GM19043 (cell line): Measurements from ENCODE around the gene PRDM16.

ENCODE experiments used
- ATAC-seq: cut with Tn5 transposase; IDR thresholded peaks from one replicate; pipeline ENCODE4 v1.9.1; 2021; ENCODE audit warnings: low read depth; ENCODE audit not compliant: unreplicated experiment

PRDM16 gene

DNA sequence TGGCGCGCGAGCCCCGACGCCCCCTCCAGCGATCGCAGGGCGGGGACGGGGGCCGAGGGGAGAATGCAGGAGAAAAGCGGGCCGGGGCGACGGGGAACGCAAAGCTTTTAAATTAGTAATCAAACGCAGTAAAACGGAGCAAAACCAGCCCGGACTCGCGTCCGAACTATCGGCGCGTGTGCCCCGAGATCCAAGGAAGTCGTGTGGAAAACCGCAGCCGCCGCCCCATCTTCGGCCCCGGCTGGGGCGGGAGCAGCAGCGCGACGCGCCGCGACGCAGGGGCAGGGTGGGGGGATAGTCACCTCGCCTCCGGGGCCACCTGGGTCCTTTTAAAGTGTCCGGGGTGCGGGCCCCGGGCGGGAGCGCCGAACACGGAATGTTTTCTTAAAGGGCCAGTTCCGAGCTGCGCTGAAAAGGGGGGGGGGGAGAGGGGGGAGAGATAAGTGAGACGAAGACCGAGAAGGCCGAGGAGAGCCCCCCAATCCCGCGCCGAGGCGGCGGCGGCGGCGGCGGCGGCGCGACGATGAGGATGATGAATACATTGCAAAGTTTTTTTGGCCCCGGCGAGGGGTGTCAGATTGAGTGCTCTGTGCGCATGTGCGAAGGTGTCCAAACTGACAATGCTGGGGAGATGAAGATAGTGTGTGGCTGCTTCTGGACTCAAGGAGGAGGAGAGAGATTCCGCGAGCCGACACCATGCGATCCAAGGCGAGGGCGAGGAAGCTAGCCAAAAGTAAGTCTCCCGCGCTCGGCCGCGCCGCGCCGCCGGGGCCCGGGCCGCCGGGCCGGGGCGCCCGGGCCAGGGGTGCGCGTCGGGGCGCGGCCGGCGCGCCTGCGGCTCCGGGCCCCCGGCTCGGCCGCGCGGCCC, at the start of gene PRDM16:
Gene PRDM16, plus strand, starts transcription at position 640 of the 868 bp plus-strand sequence. Its CDS starts 57 bp downstream, at position 697.
- ATAC-seq = no peak

DNA sequence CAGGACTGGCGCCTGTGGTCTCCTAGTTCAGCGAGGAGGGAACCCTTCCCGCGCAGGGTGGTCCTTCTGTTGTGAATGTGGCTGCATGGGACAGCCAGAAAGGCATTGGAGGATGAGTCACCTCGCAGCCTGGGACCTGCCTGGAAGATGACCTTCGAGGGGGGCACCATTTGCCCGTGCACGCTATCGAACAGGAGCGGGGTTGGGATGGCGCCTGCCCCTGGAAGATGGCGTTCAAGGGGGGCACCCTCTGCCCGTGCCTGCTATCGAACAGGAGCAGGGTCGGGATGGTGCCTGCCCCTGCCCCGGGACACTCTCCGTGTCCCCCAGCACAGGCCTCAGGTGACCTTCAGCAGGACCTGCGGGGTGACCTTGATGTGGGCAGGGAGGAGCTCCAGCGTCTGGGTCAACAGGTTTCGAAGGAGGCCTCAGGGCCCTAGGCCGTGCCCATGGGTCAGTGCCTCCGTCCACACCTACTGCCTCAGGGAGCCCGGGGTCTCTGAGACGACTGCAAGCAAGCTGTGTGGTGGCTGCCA, 49.4 kb upstream of the PRDM16 start:
- ATAC-seq = no peak

DNA sequence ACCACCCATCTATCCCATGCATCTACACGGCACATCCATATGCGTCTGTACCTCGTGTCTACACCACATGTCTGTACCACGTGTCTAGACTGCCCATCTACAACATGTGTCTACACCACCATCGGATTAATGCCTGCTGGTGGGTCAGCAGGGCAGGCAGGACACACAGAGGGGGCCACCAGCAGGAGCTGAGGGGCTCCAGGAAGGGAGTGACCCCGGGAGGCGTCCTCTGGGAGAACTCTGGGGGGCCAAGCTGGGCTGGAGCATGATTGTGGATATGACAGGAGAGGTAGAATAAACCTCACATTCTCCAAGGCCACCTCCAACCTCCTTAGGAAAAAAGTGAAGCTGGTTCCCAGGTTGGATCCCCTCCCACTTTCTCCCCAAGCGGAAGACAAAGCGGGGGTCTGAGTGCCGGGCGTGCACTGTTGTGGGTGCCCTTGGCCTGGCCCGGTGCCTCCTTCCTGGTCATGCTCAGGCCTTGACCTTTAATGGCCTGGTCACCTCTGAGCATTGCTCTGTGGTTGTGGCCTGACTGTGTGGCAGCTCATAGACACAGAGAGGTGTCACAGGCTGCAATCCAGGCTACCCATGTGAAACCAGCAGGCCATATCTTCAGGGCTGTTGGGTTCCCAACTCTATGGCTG, 48.6 kb upstream of the PRDM16 start:
- ATAC-seq = no peak

DNA sequence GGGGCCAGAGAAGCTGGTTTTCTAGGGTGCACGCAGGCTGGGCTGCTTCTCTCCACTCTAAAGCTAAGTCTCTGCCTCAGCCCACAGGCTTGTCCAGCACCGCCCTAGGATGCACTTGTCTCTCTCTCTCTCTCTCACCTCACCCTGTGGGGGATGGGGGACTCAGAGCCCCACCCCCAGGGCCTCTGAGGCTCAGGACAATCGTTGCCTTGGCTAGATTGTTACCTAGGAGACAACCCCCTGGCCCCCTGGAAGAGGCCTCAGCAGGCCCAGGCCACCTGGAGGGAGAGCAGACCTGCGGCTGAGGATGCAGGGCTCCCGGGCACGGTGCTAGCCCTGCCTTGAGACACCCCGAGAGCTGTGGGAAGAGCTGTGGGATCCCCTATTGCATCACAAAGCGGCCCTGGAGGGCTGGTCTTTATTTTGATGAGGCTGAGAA, 47.8 kb upstream of the PRDM16 start, which contains the start of gene ACTRT2:
Gene ACTRT2, plus strand, starts transcription at position 235 of the 439 bp plus-strand sequence. CDS start 220 bp downstream, outside the sequence.
- no peak for ATAC-seq

DNA sequence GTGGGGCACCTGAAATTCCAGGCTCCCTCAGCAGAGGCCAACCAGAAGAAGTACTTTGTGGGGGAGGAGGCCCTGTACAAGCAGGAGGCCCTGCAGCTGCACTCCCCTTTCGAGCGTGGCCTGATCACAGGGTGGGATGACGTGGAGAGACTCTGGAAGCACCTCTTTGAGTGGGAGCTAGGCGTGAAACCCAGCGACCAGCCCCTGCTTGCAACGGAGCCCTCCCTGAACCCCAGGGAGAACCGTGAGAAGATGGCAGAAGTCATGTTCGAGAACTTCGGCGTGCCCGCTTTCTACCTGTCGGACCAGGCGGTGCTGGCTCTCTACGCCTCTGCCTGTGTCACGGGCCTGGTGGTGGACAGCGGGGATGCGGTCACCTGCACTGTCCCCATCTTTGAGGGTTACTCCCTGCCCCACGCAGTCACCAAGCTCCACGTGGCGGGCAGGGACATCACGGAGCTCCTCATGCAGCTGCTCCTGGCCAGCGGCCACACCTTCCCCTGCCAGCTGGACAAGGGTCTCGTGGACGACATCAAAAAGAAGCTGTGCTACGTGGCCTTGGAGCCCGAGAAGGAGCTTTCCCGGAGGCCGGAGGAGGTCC, 47.1 kb upstream of the PRDM16 start:
- ATAC-seq = no peak

DNA sequence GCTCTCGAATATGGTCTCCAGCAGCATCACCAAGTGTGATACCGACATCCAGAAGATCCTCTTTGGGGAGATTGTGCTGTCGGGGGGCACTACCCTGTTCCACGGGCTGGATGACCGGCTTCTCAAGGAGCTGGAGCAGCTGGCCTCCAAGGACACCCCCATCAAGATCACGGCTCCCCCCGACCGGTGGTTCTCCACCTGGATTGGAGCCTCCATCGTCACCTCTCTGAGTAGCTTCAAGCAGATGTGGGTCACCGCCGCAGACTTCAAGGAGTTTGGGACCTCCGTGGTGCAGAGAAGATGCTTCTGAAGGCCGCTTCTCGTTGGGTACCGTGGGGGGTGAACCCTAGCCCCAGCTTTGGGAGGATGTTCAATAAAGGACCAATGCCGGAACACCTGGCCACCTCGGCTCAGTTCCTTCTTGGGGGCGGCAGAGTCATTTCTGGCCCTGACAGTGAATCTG, 46.5 kb upstream of the PRDM16 start:
- no peak for ATAC-seq

DNA sequence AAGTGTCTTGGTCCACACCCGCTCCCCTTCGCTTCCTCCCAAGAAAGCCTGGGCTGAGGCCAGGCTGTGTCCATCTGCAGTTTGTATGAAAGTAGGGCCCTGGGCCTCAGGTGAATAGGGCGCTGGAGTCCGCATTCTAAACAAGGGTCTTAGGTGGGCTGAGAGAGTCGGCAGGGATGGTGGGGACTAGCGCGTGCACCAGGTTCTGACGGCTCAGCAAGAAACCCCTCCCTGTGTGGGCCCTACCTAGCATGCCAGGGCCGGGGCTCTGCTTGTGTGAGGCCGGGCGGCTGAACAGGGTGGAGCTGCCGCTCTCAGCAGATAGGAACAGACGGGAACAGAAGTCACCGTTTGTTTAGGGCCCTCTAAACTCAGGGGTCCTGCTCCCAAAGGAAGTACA, 46.0 kb upstream of the PRDM16 start:
- ATAC-seq = no peak

DNA sequence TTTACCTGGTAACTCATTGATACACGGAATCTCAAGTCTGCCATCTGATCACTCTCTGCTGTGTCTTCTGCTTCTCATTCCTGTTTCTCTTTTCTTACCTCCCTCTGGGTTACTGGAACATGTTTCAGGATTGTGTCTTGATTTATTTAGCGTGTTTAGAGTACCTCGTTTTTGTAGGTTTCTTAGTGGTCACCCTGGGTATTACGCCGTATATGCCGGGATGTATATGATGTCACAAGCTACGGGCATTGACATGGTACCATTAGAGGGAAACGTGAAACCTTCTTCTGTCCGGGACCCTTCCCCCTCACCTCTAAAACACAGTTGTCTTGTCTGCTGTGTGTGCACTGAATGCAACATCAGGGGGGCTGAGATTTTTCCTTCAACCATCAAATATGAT, 45.0 kb upstream of the PRDM16 start:
- ATAC-seq = no peak

DNA sequence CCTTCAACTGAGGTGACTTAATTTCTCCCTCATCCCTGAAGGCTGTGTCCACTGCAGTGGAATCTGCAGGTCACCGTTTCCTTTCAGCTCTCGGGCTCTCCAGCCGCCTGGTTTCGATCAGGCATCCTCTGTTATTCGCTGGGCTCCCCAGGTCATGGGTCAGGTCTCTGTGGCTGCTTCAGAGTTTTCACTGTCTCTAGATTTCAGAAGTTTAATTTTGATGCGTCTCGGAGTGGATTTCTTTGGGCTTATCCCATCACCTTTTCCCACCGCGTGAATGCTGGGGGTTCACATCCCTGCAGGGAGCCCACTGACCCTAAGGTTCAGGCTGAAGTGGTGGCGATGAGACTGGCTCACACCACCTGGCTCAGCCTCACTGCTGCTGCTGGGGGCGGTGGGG, 44.4 kb upstream of the PRDM16 start:
- ATAC-seq = no peak

DNA sequence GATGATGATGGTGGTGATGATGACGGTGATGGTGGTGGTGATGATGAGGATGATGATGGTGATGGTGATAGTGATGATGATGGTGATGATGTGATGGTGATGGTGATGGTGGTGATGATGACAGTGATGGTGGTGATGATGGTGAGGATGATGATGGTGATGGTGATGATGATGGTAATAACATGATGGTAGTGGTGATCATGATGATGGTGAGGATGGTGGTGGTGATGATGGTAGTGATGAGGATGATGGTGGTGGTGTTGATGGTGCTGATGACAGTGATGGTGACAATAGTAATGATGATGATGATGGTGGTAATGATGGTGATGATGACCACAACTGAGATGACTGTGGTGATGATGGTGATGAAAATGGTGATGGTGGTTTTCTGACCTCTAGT, 42.9 kb upstream of the PRDM16 start:
- no peak for ATAC-seq

DNA sequence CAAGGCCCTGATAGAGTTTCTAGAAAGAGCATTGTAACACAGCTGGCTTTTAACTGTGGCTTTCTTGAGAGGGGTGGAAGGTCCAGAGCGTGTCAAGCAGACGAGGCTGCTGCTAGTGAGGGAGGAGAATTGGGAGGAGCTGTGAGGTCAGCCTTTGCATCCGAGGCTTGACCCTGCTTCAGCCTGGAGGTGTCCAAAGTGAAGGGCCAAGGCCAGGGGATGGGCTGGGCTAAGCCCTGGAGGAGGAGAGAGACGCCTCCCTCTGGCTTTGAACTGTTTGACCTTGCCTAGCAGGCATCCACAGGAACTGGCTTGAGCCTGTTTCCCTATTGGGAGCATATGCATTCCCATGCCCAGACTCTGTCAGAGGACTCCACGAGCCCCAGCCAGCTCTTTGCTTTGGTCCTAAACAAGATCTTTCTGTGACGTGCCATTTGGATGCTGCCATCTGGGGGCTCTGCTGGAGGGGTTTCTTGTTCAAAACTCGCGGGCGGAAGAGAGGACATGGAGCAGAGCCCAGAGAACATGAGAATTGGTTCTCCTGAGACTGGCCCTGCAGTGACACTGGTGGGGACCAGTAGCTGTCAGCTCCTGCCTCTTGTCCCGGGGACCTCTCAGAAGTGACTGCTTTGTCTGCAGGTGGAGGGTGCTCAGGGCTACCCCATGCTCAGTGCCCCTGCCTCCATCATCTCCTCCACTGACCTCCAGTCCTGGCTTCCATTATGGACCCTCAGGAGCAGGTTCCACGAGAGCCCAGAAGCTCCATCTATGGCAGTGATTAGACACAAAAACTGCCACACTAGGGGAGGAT, 42.2 kb upstream of the PRDM16 start:
- no peak for ATAC-seq

DNA sequence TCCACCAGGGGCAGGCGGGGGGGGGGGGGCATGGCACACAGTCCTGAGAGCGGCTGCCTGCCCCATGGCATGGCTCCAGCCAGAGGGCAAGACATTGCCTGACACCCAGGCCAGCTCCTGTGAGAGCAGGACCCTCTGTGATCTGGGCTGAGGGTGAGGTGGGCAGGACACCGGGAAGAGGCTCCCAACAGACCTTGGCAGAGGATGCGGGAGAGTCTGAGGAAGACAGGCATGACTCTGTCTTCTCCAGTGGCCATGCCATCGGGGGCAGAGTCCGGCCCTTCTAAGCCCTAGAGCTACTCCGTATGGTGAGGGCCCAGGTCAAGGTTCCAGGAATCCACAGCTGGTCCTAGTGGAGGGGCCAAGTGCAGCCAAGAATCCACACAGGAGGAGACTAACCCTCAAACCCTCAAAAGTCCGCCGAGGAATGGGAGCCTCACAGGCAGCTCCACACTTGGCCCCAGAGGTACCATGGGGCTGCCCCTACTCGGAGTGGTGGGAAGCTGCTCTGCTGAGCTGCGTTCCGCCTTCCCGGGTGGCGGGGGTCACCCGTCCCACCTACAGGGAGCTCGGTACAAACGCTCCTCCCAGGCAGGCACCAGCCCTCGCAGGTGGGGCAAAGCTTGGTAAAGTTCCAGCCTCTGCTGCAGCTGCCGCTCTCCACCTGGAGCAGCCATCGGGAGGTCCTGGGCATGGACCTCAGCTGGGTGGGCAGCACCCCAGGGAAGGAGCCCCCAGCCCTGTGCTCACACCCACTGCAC, 41.2 kb upstream of the PRDM16 start:
- ATAC-seq = no peak

DNA sequence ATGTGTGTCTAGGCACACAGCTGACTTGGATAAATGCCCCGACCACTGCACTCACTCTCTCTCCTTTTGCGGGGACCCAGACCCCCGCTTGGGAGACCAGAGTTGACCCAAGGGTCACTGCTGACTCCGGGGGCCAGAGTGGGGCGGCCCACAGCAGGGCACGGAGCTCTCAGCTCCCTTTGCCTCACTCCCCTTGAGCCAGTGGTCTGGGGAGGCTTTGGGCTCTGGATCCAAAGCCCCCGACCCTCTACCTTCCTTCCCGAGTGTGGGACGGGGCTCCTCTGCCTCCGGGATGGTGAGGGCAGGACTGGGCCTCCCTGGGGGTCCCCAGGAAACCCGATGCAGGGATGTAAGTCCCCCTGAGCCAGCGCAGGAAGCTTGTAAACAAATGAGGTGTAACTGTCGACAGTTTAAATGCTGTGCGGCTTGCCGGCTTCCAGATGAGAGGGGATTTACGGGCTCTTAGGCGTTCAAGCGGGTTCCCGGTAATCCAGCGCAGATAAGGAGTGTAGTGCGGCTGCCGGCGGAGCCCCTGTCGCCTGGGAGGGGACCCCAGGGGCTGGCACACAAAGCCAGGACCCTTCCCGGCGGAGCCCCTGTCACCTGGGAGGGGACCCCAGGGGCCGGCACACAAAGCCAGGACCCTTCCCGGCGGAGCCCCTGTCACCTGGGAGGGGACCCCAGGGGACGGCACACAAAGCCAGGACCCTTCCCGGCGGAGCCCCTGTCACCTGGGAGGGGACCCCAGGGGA, 40.3 kb upstream of the PRDM16 start:
- no peak for ATAC-seq

DNA sequence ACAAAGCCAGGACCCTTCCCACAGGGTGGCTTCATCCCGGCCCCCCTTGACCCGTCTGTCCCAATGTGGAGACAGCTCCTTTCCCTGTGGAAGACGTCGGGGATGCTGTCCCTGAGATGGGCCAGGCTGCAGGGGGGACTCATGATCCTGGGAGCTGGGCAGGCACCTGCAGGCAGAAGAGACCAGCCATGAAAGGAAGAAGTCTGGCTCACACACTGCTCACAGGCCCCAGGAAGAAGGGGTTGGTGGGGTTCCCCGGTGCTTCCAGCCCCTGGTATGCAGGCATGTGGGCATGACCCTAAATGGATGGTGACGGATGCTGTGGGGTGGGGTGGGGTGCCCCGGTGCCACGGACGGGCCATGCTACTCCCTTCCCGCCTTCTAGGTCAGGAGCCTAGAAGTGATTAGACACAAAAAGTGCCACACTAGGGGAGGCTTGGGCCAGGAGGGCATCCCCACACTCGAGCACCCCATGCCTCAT, 39.5 kb upstream of the PRDM16 start:
- no peak for ATAC-seq

DNA sequence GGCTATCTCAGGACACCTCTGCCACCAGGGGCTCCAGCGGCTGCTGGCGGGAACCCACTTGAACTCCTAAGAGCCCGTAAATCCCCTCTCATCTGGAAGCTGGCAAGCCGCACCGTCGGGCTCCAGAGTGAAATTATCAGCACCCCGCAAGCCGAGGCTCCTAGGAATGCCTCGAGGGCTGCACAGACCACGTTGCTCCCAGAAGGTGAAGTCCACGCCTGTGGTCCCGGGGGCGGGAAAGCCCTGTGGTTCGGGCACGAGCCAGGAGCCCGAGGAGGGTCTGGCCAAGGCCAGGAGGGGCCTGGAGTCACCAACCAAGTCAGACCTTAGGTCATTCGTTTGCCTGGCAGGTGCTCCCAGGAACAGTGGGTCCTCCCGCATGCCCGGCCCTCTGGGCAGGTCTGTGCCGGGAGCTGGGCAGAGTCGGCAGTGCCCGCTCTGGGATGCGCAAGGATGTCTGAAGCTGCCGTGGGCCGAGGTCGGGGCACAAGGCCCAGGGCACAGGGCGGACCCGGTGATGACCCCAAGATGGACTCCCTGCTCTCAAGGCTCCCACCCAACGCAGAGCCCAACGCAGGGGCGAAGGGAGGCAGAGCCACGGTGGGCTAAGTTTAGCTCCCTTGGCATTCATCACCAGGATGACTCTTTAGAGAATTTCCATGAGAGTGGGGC, 38.9 kb upstream of the PRDM16 start:
- no peak for ATAC-seq

DNA sequence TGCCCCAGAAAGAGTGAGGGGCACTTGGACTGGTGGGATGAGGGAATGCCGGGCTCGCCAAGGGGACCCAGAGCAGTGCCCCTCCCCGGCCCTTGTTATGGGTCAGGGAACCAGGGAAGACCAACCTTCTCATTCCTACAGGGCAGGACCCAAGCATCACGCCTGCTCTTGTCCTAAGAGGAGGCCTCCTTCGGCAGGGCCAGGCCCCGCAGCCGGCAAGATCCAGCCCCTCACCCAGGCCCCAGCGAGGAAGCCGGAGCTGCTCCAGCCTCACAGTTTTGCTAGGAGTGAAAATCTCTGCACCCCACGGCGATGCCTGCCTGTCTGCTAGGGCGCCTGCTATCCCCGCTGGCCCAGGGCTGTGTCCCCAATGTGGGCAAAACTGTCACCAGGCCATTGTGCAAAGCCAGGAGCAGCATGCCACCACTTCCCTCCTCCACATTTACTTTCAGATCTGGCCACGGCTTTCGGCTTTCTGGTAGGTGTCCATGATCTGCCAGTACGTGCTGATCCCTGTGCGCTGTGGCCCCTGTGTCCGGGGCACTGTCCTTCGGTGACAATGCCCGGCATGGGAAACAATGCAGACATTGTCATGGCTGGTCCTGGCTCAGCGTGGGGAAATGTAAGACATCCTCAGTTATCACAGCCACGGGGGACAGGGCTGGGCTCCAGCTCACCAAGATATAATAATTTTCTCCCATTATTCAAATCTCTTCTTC, 38.2 kb upstream of the PRDM16 start:
- no peak for ATAC-seq

DNA sequence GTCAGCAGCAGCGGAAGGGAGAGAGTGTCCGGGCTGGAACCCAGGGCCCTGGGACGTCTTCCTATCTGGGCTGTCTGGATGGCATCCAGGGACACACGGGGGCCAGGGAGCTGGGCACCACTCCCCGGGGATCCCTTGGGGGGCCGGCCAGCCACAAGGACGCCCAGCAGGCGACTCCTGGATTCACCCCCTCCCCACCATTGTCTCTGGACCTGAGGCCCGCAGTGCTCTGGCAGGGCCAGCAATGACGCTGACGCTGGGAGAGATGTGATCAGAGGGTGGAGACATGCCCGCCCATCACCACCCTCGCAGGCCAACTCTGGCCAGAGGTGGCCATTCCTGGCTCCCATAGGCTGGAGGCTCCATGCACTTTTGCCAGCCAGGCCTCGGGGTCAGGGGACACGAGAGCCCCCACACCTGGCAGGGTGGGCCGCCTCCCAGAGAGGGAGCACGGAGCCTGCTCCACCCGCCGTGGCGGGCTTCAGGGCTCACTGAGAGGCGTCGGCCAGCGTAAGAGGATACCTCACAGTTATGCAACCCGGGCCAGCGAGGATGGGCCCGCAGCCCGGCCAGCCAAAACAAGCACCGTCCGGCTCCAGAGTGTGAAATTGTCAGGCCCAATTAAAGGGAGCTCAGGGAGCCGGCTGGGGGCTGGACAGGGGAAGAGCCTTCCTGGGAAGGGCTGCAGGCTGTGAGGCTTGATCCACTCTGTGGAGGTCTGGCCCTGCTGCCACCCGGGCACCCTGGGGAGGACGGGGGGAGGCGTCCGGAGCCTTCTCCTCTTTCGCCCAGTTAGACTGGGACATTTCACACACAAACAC, 37.4 kb upstream of the PRDM16 start:
- no peak for ATAC-seq
